Astrocyte (in vitro differentiated cells and primary cell): ENCODE measurements around the gene CPXM1.

Source experiments
- CTCF ChIP-seq: IDR thresholded peaks from 2 replicates; pipeline ENCODE4 v1.5.1; 2011; ENCODE audit warnings: low read depth, mild to moderate bottlenecking, inconsistent platforms, low read length, moderate library complexity; ENCODE audit not compliant: insufficient read depth
- EZH2 ChIP-seq: IDR thresholded peaks from 2 replicates; pipeline ENCODE4 v1.6.1; 2012; ENCODE audit warnings: mild to moderate bottlenecking, low read length, inconsistent platforms; ENCODE audit not compliant: insufficient read depth

- TF ChIP-seq CTCF (no peak), EZH2 (no peak)
Measured at GRCh38 chr20:2768632-2769015, 31.8 kb downstream of the CPXM1 start.
